DOHH2 (cell line): ENCODE data around the gene APMAP.

Experiments used
- H3F3A ChIP-seq: fragments of 200-600 bp; sonication (generic), shearing (Covaris generic); 2 replicates; pipeline ENCODE4 v1.6.0; 2016; ENCODE audit warnings: antibody characterized with exemption, mild to moderate bottlenecking; ENCODE audit not compliant: control insufficient read depth, insufficient read depth
- H3K27ac ChIP-seq: fragments of 200-600 bp; sonication (generic); 2 replicates; pipeline ENCODE4 v1.5.1; 2014; ENCODE audit warnings: low read depth, mild to moderate bottlenecking, low read length, moderate library complexity
- H3K27me3 ChIP-seq: fragments of 200-600 bp; sonication (generic); 2 replicates; pipeline ENCODE4 v1.6.1; 2014; ENCODE audit warnings: mild to moderate bottlenecking, low read length, mixed read lengths; ENCODE audit not compliant: control insufficient read depth
- H3K36me3 ChIP-seq: fragments of 200-600 bp; sonication (generic); 2 replicates; pipeline ENCODE4 v1.6.1; 2014; ENCODE audit warnings: mild to moderate bottlenecking, low read length, moderate library complexity, mixed read lengths; ENCODE audit not compliant: control insufficient read depth
- H3K4me1 ChIP-seq: fragments of 200-600 bp; sonication (generic); 2 replicates; pipeline ENCODE4 v1.6.1; 2014; ENCODE audit warnings: mild to moderate bottlenecking, low read length, mixed read lengths; ENCODE audit not compliant: control insufficient read depth
- H3K4me2 ChIP-seq: fragments of 200-600 bp; sonication (generic); 2 replicates; pipeline ENCODE4 v1.6.0; 2014; ENCODE audit warnings: mild to moderate bottlenecking, low read length, moderate library complexity
- H3K4me3 ChIP-seq: fragments of 200-600 bp; sonication (generic); 2 replicates; pipeline ENCODE4 v1.5.1; 2014; ENCODE audit warnings: mild to moderate bottlenecking, low read length, mixed read lengths
- H3K79me2 ChIP-seq: fragments of 200-600 bp; sonication (generic); 2 replicates; pipeline ENCODE4 v1.6.1; 2014; ENCODE audit warnings: mild to moderate bottlenecking, low read length, mixed read lengths; ENCODE audit not compliant: control insufficient read depth
- H3K9me2 ChIP-seq: fragments of 200-600 bp; sonication (generic); replicated peaks from 2 replicates; pipeline ENCODE4 v1.6.1; 2014; ENCODE audit warnings: mild to moderate bottlenecking, low read length, mixed read lengths; ENCODE audit not compliant: control insufficient read depth
- H3K9me3 ChIP-seq: fragments of 200-600 bp; sonication (generic); 2 replicates; pipeline ENCODE4 v1.6.1; 2014; ENCODE audit warnings: antibody characterized with exemption, low read length, mixed read lengths; ENCODE audit not compliant: control insufficient read depth, insufficient read depth
- H4K20me1 ChIP-seq: fragments of 200-600 bp; sonication (generic); 2 replicates; pipeline ENCODE4 v1.6.0; 2014; ENCODE audit warnings: low read depth, mild to moderate bottlenecking, antibody characterized with exemption, low read length, moderate library complexity; ENCODE audit not compliant: control insufficient read depth, insufficient read depth
- EZH2phosphoT487 ChIP-seq: fragments of 200-600 bp; sonication (generic); IDR thresholded peaks from 2 replicates; pipeline ENCODE4 v1.6.1; 2017; ENCODE audit warnings: borderline replicate concordance, mild to moderate bottlenecking, antibody characterized with exemption, low read length, moderate library complexity, mixed read lengths
- TF ChIP-seq, protein P1 (sequence below): fragments of 200-600 bp; sonication (generic); IDR thresholded peaks from one replicate; pipeline ENCODE4 v1.5.1; 2014; ENCODE audit warnings: antibody characterized with exemption, mild to moderate bottlenecking, low read depth, low read length; ENCODE audit not compliant: poor library complexity, severe bottlenecking

The APMAP gene

DNA sequence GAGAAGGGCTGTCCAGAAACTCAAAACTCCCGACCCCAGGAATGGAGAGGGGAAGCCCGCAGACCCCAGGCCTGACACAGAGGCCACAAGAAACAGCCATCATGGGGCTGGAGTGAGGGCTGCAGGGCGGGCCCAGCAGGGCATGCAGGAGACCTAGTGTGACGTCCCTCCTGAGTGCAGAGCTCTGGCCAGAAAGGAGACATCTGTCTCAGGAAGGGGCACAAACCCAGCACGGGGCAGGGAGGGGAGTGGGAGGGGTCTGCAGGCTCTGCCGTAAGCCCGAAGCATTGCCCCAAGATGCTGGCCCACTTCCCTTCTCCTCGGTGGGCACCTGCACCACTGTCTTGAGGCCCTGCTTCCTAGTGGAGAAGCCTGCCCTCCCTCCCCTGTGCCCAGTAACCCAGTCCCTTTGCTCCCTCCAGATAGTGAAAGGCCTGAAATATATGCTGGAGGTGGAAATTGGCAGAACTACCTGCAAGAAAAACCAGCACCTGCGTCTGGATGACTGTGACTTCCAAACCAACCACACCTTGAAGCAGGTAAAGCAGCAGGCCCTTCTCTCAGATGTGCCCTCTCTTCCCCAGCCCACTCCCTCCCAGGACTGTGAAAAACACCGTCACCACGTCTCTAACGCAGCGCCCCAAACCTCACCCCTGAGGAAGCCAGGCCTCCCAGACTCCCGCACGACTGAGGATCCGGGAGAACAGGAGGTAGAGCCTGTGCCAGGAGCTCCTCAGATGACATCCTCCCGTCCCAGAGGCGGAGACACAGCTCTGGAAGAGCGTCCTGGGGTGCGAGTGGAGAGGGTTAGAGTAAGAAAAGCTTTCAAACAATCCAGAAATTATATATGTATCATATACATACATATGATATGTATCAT, 33.8 kb downstream of the APMAP start:
- H3K4me1 ChIP-seq = peaks cover 15% of the 10 kb centered on the region
- H3K9me3 ChIP-seq = no peaks in the 10 kb centered on the region
- no peak overlapping the region for H3K4me3 ChIP-seq
- H3K9me2 ChIP-seq = no peaks in the 10 kb centered on the region
- no peak overlapping the region for H3K27ac ChIP-seq
- TF ChIP-seq EZH2phosphoT487 = no peak
- TF ChIP-seq, protein P1, sequence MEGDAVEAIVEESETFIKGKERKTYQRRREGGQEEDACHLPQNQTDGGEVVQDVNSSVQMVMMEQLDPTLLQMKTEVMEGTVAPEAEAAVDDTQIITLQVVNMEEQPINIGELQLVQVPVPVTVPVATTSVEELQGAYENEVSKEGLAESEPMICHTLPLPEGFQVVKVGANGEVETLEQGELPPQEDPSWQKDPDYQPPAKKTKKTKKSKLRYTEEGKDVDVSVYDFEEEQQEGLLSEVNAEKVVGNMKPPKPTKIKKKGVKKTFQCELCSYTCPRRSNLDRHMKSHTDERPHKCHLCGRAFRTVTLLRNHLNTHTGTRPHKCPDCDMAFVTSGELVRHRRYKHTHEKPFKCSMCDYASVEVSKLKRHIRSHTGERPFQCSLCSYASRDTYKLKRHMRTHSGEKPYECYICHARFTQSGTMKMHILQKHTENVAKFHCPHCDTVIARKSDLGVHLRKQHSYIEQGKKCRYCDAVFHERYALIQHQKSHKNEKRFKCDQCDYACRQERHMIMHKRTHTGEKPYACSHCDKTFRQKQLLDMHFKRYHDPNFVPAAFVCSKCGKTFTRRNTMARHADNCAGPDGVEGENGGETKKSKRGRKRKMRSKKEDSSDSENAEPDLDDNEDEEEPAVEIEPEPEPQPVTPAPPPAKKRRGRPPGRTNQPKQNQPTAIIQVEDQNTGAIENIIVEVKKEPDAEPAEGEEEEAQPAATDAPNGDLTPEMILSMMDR = no peak
- peaks cover 17% of the 10 kb centered on the region for H3K36me3 ChIP-seq
- peaks cover 3% of the 10 kb centered on the region for H3F3A ChIP-seq
- no peaks in the 10 kb centered on the region for H4K20me1 ChIP-seq
- H3K27me3 ChIP-seq = no peaks in the 10 kb centered on the region
- H3K4me2 ChIP-seq = no peak overlapping the region
- H3K79me2 ChIP-seq = no peaks in the 10 kb centered on the region

DNA sequence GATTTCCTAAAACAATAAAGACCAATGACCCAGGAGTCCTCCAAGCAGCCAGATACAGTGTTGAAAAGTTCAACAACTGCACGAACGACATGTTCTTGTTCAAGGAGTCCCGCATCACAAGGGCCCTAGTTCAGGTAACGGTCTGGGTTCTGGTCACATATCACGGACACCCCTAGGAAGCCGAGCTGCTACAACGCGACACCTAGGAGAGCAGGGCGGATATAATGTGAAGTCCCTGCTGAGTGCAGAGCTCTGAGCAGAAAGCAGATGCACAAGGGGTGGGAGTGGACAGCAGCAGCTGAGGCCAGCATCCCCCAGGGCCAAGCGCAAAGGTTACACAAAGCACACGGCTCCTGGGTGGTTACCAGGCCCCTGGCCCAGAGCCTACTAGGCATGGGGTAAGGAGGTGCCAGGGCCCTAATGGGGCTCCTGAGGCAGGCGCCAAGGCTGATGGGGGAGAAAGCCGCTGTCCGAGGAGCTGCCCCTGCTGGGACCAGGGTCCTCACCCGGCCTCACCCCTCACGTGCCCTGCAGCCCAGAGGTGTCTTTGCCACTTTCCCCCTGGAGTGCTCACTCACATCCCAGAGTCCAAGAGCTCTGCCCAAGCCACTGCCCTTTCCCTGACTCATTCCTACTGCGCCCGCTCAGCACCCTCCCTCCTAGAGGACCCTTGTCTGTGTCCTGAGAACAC, 35.1 kb downstream of the APMAP start:
- H3K27me3 ChIP-seq = no peaks in the 10 kb centered on the region
- no peak overlapping the region for H3K27ac ChIP-seq
- peaks cover 3% of the 10 kb centered on the region for H3F3A ChIP-seq
- H3K4me3 ChIP-seq = no peak overlapping the region
- no peaks in the 10 kb centered on the region for H4K20me1 ChIP-seq
- no peak for TF ChIP-seq EZH2phosphoT487
- TF ChIP-seq, protein P1 = no peak
- peaks cover 7% of the 10 kb centered on the region; the same call in 1 of the 2 replicates for H3K36me3 ChIP-seq
- H3K4me1 ChIP-seq = peaks cover 15% of the 10 kb centered on the region
- H3K9me3 ChIP-seq = no peaks in the 10 kb centered on the region
- H3K79me2 ChIP-seq = no peaks in the 10 kb centered on the region
- no peaks in the 10 kb centered on the region for H3K9me2 ChIP-seq
- no peak overlapping the region for H3K4me2 ChIP-seq

DNA sequence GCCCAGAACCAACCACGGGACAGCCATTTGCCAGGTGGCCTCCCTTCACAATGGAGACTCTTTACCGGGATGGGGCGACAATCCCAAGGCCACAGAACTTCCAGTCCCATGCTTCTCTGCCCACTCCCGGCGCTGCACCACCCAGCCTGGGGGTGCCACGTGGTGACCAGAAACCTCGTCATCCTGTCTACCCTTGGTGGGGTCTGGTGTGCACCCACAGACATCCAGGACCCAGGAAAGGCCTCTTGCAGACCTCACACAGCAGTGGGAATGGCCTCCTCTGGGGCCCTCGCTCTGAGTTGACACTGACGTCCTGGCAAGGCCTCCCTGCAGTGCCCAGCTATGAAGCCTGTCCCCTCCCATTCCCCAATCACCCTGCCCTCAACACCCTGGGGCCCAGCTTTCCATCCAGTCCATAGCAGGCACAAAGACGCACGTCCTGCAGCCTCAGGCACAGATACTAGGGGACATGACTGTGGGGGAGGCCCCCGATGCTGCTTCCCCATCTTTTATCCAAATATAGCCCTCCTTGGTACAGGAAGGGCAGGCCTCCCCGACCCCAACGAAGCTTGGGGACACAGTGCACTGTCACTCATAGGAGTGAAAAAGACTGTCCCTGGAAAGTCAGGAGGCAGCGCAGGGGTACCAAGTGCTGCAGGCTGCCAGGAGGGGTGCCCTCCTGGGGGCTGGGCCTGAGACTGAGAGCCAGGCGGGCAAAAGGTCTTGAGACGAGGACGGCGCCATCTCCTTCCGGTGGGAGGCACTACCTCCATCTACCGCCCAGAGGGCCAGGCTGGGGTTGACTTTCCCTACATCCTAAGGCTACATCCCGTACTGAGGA, 36.3 kb downstream of the APMAP start:
- no peak overlapping the region for H3K4me2 ChIP-seq
- peaks cover 3% of the 10 kb centered on the region for H3F3A ChIP-seq
- no peak overlapping the region for H3K4me3 ChIP-seq

More for the DNA sequence above, 36.3 kb downstream of the APMAP start:
- no peaks in the 10 kb centered on the region for H3K79me2 ChIP-seq
- no peaks in the 10 kb centered on the region for H3K9me2 ChIP-seq
- no peaks in the 10 kb centered on the region for H3K27me3 ChIP-seq
- no peaks in the 10 kb centered on the region for H4K20me1 ChIP-seq
- TF ChIP-seq, protein P1 = no peak
- TF ChIP-seq EZH2phosphoT487 = no peak
- peaks cover 7% of the 10 kb centered on the region; the same call in 1 of the 2 replicates for H3K36me3 ChIP-seq
- no peak overlapping the region for H3K27ac ChIP-seq
- H3K4me1 ChIP-seq = peaks cover 15% of the 10 kb centered on the region
- no peaks in the 10 kb centered on the region for H3K9me3 ChIP-seq
